Adrenal gland (tissue), 12 donors: ENCODE measurements around the gene MAGI2. TPM values are rescaled to one million over a fixed set of nuclear protein-coding genes. Genes with fewer than 3 reads are reported as not detected.

Experiments
- DNase-seq, 7 donors: peaks; one replicate each; pipeline ENCODE4 v3.0.0-alpha.2; 2019 to 2020
- H3K27ac ChIP-seq, 5 donors: fragments of 200-600 bp; sonication (generic) in 4 of 5; 1 replicate in 3 of 5; 2 replicates in 2 of 5; pipeline versions ENCODE4 v1.5.1 to v1.8.0; 2016 to 2020; ENCODE audit warnings: mild to moderate bottlenecking in 1 of 5
- H3K27me3 ChIP-seq: fragments of 200-600 bp; 2 replicates; pipeline ENCODE4 v1.8.0; 2021
- H3K36me3 ChIP-seq, 2 donors: fragments of 200-600 bp; replicated peaks in 1 of 2; 1 replicate in 1 of 2; 2 replicates in 1 of 2; pipeline versions ENCODE4 v1.5.1 to v1.8.0; 2018 to 2022
- H3K4me1 ChIP-seq, 2 donors: fragments of 200-600 bp; replicated peaks in 1 of 2; 1 replicate in 1 of 2; 2 replicates in 1 of 2; pipeline versions ENCODE4 v1.5.1 to v1.8.0; 2018 to 2021
- H3K4me3 ChIP-seq, 4 donors: fragments of 200-600 bp; sonication (generic) in 3 of 4; one replicate each; pipeline ENCODE4 v1.5.1; 2016 to 2018
- H3K9me3 ChIP-seq, 3 donors: fragments of 200-600 bp; sonication (generic) in 1 of 3; replicated peaks in 1 of 3; 1 replicate in 2 of 3; 2 replicates in 1 of 3; pipeline versions ENCODE4 v1.5.1 to v1.8.0; 2016 to 2021
- CTCF ChIP-seq, 6 experiments: fragments of 450-650 bp in 4 of 6; fragments of 200-600 bp in 2 of 6; sonication (generic) in 1 of 6; IDR thresholded peaks; 1 replicate in 5 of 6; 2 replicates in 1 of 6; pipeline versions ENCODE4 v1.5.1 to v1.8.0; 2016 to 2021; ENCODE audit warnings: antibody characterized with exemption in 6 of 6, mild to moderate bottlenecking in 2 of 6, moderate library complexity in 1 of 6
- POLR2A ChIP-seq, 2 donors: fragments of 450-650 bp; IDR thresholded peaks; one replicate each; pipeline ENCODE4 v1.6.1; 2017; ENCODE audit warnings: antibody characterized with exemption in 2 of 2, mild to moderate bottlenecking in 2 of 2, moderate library complexity in 1 of 2
- WGBS, 4 donors: extraction: QIAGEN DNeasy Blood & Tissue Kit in 2 of 4; methylation state at CpG; one replicate each; pipeline versions ENCODE4 v1.1.5 to v1.1.7; 2013 to 2017; 5-methylcytosine and 5-hydroxymethylcytosine counted together
- intact Hi-C, 2 donors: fragments of 100-400 bp; cut with DNase I; formaldehyde crosslinking; loops; one replicate each; pipeline versions ENCODE4 v1.14.1 to v1.15.0; 2022 to 2023
- polyA plus RNA-seq, 3 donors: library from polyadenylated mRNA; stranded (reverse); fragments of 200-250 nt in 2 of 3; fragments of 350-450 nt in 1 of 3; fragmentation: Illumina TruSeq in 1 of 3; extraction: RNeasy Lipid Tissue Mini Kit (QIAGEN cat#74804) in 1 of 3; gene quantifications; one replicate each; pipeline ENCODE4 v1.2.3, GENCODE V29; 2013 to 2014
- total RNA-seq, 9 donors: library from RNA; depleted of rRNA in 4 of 9; stranded (reverse); fragments of >200 nt in 4 of 9; fragments of 120-200 nt in 1 of 9; fragmentation: NEBNext Ultra II Directional in 1 of 9; extraction: Animal tissue kit (Norgen Biotek cat#: 25700) in 1 of 9; gene quantifications; one replicate each; pipeline versions ENCODE4 v1.1.0 to v1.2.4, GENCODE V29; 2013 to 2023
- donor health status: healthy with polysubstance abuse.
- donor health status: Bipolar disorder and iron deficiency.
- donor health status: DM: yes; HTN: yes; CAD: no.
- donor health status: DM: no; HTN: no; CAD: no.
- donor health status: DM: no; HTN: no; CAD: no.
- donor health status: DM: yes; HTN: yes; CAD: no.

The MAGI2 gene
- total and polyA plus RNA-seq, 12 donors, result 3.2 to 37.1 (median 17.1) TPM

GRCh38 chr7:79302293-79302692, 151.2 kb downstream of the MAGI2 start:
- 93 to 98% (median 95%) methylated on average over 1 of the region's 1 CpG for WGBS, 4 donors

GRCh38 chr7:79301419-79301818, 152.0 kb downstream of the MAGI2 start:
- H3K4me3 ChIP-seq, result no peak overlapping the region
- no peak overlapping the region for H3K27ac ChIP-seq
- no peaks in the 10 kb centered on the region for H3K27me3 ChIP-seq
- peaks cover 0 to 4% (median 0%) of the 10 kb centered on the region in 3 donors for H3K9me3 ChIP-seq
- TF ChIP-seq CTCF (IDR thresholded peaks at IDR 0.05) (no peak), POLR2A (IDR thresholded peaks at IDR 0.05) (no peak)
- no peaks in the 10 kb centered on the region for H3K36me3 ChIP-seq
- no peak for DNase-seq
- H3K4me1 ChIP-seq, result no peaks in the 10 kb centered on the region
- intact Hi-C loops, result loop anchor here in 1 of 2 donors (5.0 kb wide), 1 partner anchor 156 kb away; no protein-coding TSS in a partner anchor

More at GRCh38 chr7:79302293-79302692, 151.2 kb downstream of the MAGI2 start:
- no peak overlapping the region for H3K27ac ChIP-seq
- DNase-seq, result no peak
- H3K4me3 ChIP-seq, result no peak overlapping the region
- no peaks in the 10 kb centered on the region for H3K36me3 ChIP-seq
- H3K4me1 ChIP-seq, result no peaks in the 10 kb centered on the region
- TF ChIP-seq CTCF (IDR thresholded peaks at IDR 0.05) (no peak), POLR2A (IDR thresholded peaks at IDR 0.05) (no peak)
- peaks cover 0 to 4% (median 0%) of the 10 kb centered on the region in 3 donors for H3K9me3 ChIP-seq
- no peaks in the 10 kb centered on the region for H3K27me3 ChIP-seq
- intact Hi-C loops, result loop anchor here in 1 of 2 donors (5.0 kb wide), 1 partner anchor 155 kb away; no protein-coding TSS in a partner anchor

- TF ChIP-seq CTCF (IDR thresholded peaks at IDR 0.05) (no peak), POLR2A (IDR thresholded peaks at IDR 0.05) (no peak)
- intact Hi-C loops, result loop anchor here in 1 of 2 donors (5.0 kb wide), 1 partner anchor 157 kb away; no protein-coding TSS in a partner anchor
- Histone ChIP-seq H3K4me3 (no peak overlapping the region), H3K36me3 (no peaks in the 10 kb centered on the region), H3K9me3 (peaks cover 0 to 4% (median 0%) of the 10 kb centered on the region in 3 donors), H3K27me3 (no peaks in the 10 kb centered on the region), H3K4me1 (no peaks in the 10 kb centered on the region), H3K27ac (no peak overlapping the region)
- DNase-seq, result no peak
Observed at GRCh38 chr7:79300573-79300972, 152.9 kb downstream of the MAGI2 start.

- no peak overlapping the region for H3K4me3 ChIP-seq
- TF ChIP-seq POLR2A (IDR thresholded peaks at IDR 0.05) (no peak), CTCF (IDR thresholded peaks at IDR 0.05) (peak; percentile 57 to 82 (median 70))
- 72 to 80% (median 76%) methylated on average over 3 of the region's 3 CpGs for WGBS, 4 donors
- no peaks in the 10 kb centered on the region for H3K4me1 ChIP-seq
- DNase-seq, result peak in 6 of 7 donors; percentile 17 to 67 (median 40)
- peaks cover 0 to 4% (median 0%) of the 10 kb centered on the region in 3 donors for H3K9me3 ChIP-seq
- H3K27ac ChIP-seq, result no peak overlapping the region
- no peaks in the 10 kb centered on the region for H3K27me3 ChIP-seq
- H3K36me3 ChIP-seq, result no peaks in the 10 kb centered on the region
- intact Hi-C loops, result no loop called here
Observed at GRCh38 chr7:79298145-79298760, 155.2 kb downstream of the MAGI2 start.
